Astrocyte (in vitro differentiated cells and primary cell): ENCODE results near the gene CERS3. TPM values are rescaled to one million over a fixed set of nuclear protein-coding genes. Genes with fewer than 3 reads are reported as not detected.

Experiments
- DNase-seq: peaks from one replicate; pipeline ENCODE4 v3.0.0-alpha.2; 2010; ENCODE audit warnings: low read depth
- FAIRE-seq: peaks from 2 replicates; lab custom pipeline; 2011; peaks lifted over from hg19 to GRCh38; lab: Jason Lieb, UNC
- H2AFZ ChIP-seq: 2 replicates; pipeline ENCODE4 v1.6.0; 2012; ENCODE audit warnings: low read depth, low read length, inconsistent platforms
- H3K27ac ChIP-seq: 2 replicates; pipeline ENCODE4 v1.5.1; 2011; ENCODE audit warnings: low read depth, low read length, inconsistent platforms
- H3K27me3 ChIP-seq: 2 replicates; pipeline ENCODE4 v1.6.0; 2011; ENCODE audit warnings: low read length, inconsistent platforms; ENCODE audit not compliant: insufficient read depth
- H3K36me3 ChIP-seq: 2 replicates; pipeline ENCODE4 v1.5.1; 2011; ENCODE audit warnings: low read length, inconsistent platforms; ENCODE audit not compliant: insufficient read depth
- H3K4me1 ChIP-seq: 2 replicates; pipeline ENCODE4 v1.5.1; 2011; ENCODE audit warnings: low read length, inconsistent platforms; ENCODE audit not compliant: insufficient read depth
- H3K4me2 ChIP-seq: 2 replicates; pipeline ENCODE4 v1.6.0; 2012; ENCODE audit warnings: low read length, inconsistent platforms
- H3K4me3 ChIP-seq: 2 replicates; pipeline ENCODE4 v1.5.1; 2011; ENCODE audit warnings: low read depth, mild to moderate bottlenecking, low read length, inconsistent platforms; ENCODE audit not compliant: insufficient read depth
- H3K79me2 ChIP-seq: 2 replicates; pipeline ENCODE4 v1.6.0; 2012; ENCODE audit warnings: mild to moderate bottlenecking, low read length, inconsistent platforms; ENCODE audit not compliant: insufficient read depth
- H3K9ac ChIP-seq: 2 replicates; pipeline ENCODE4 v1.6.0; 2012; ENCODE audit warnings: mild to moderate bottlenecking, low read length, inconsistent platforms
- H3K9me3 ChIP-seq: 2 replicates; pipeline ENCODE4 v1.5.1; 2012; ENCODE audit warnings: low read depth, mild to moderate bottlenecking, low read length, inconsistent platforms; ENCODE audit not compliant: insufficient read depth
- H4K20me1 ChIP-seq: 2 replicates; pipeline ENCODE4 v1.6.0; 2012; ENCODE audit warnings: low read length, inconsistent platforms; ENCODE audit not compliant: insufficient read depth
- H3K27ac Mint-ChIP-seq: one replicate; pipeline ENCODE4 v1.8.0; 2021; ENCODE audit warnings: mild to moderate bottlenecking, mixed read lengths; ENCODE audit not compliant: unreplicated experiment
- H3K27me3 Mint-ChIP-seq: one replicate; pipeline ENCODE4 v1.8.0; 2021; ENCODE audit warnings: low read depth, mixed read lengths; ENCODE audit not compliant: unreplicated experiment
- H3K36me3 Mint-ChIP-seq: one replicate; pipeline ENCODE4 v1.8.0; 2021; ENCODE audit warnings: low read depth, mixed read lengths; ENCODE audit not compliant: unreplicated experiment
- H3K4me1 Mint-ChIP-seq: one replicate; pipeline ENCODE4 v1.8.0; 2021; ENCODE audit warnings: low read depth, mixed read lengths; ENCODE audit not compliant: unreplicated experiment
- H3K4me3 Mint-ChIP-seq: one replicate; pipeline ENCODE4 v1.8.0; 2021; ENCODE audit warnings: mild to moderate bottlenecking, moderate library complexity, mixed read lengths; ENCODE audit not compliant: unreplicated experiment
- H3K9me3 Mint-ChIP-seq: one replicate; pipeline ENCODE4 v1.8.0; 2021; ENCODE audit warnings: mild to moderate bottlenecking, mixed read lengths; ENCODE audit not compliant: unreplicated experiment
- CTCF ChIP-seq: IDR thresholded peaks from 2 replicates; pipeline ENCODE4 v1.5.1; 2011; ENCODE audit warnings: low read depth, mild to moderate bottlenecking, inconsistent platforms, low read length, moderate library complexity; ENCODE audit not compliant: insufficient read depth
- EZH2 ChIP-seq: IDR thresholded peaks from 2 replicates; pipeline ENCODE4 v1.6.1; 2012; ENCODE audit warnings: mild to moderate bottlenecking, low read length, inconsistent platforms; ENCODE audit not compliant: insufficient read depth
- total RNA-seq: library from RNA; stranded (reverse); gene quantifications from 2 replicates; pipeline ENCODE4 v1.2.1, GENCODE V29; 2021

CERS3 gene
- total RNA-seq, 1 donor from 2014 or later, result not detected

GRCh38 chr15:100560323-100560722 lies 31.6 kb upstream of the CERS3 start:
- no peak overlapping the region for H3K27ac ChIP-seq
- no peak overlapping the region for H3K4me3 Mint-ChIP-seq
- no peaks in the 10 kb centered on the region for H3K36me3 Mint-ChIP-seq
- H4K20me1 ChIP-seq, result no peaks in the 10 kb centered on the region
- H3K9me3 ChIP-seq, result no peaks in the 10 kb centered on the region
- no peak overlapping the region for H3K27ac Mint-ChIP-seq
- H3K4me1 Mint-ChIP-seq, result no peaks in the 10 kb centered on the region
- peaks cover 6% of the 10 kb centered on the region for H3K9me3 Mint-ChIP-seq
- H3K4me3 ChIP-seq, result no peak overlapping the region
- no peaks in the 10 kb centered on the region for H3K79me2 ChIP-seq
- no peaks in the 10 kb centered on the region for H3K36me3 ChIP-seq
- no peak overlapping the region for H3K9ac ChIP-seq
- FAIRE-seq (no peak), DNase-seq (no peak)
- H2AFZ ChIP-seq, result no peak overlapping the region
- no peaks in the 10 kb centered on the region for H3K27me3 Mint-ChIP-seq
- H3K4me1 ChIP-seq, result no peaks in the 10 kb centered on the region
- H3K27me3 ChIP-seq, result no peaks in the 10 kb centered on the region
- no peak for TF ChIP-seq EZH2
- TF ChIP-seq CTCF, result no peak
- H3K4me2 ChIP-seq, result no peak overlapping the region

DNA sequence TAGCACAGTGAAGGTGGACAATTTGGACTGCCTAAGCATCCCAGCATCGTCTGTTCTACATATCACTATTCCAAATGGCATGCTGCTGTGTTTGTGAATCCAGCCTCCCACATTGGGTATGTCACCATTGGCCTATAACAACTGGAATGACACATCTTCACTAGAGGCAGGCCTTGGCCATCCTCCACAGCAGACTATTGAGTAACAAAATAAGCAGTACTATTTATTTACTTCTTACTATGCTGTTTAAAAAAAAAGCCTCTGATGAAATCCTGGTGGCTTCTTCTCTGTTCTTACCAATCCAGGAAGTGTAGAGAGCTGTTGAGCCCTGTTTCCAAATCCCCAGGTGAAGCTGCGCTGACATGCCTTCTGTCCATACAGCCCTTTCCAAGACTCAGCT lies 30.6 kb upstream of the CERS3 start:
- H3K4me1 ChIP-seq, result no peaks in the 10 kb centered on the region
- no peak overlapping the region for H2AFZ ChIP-seq
- no peak overlapping the region for H3K9ac ChIP-seq
- H3K4me3 Mint-ChIP-seq, result no peak overlapping the region
- H4K20me1 ChIP-seq, result no peaks in the 10 kb centered on the region
- H3K4me3 ChIP-seq, result no peak overlapping the region
- peaks cover 6% of the 10 kb centered on the region for H3K9me3 Mint-ChIP-seq
- no peaks in the 10 kb centered on the region for H3K4me1 Mint-ChIP-seq
- H3K27me3 ChIP-seq, result no peaks in the 10 kb centered on the region
- no peak overlapping the region for H3K27ac Mint-ChIP-seq
- FAIRE-seq (no peak), DNase-seq (peak; percentile 9)
- H3K36me3 ChIP-seq, result no peaks in the 10 kb centered on the region
- no peak overlapping the region for H3K4me2 ChIP-seq
- H3K27me3 Mint-ChIP-seq, result no peaks in the 10 kb centered on the region
- H3K9me3 ChIP-seq, result no peaks in the 10 kb centered on the region
- no peaks in the 10 kb centered on the region for H3K36me3 Mint-ChIP-seq
- no peak for TF ChIP-seq EZH2
- TF ChIP-seq CTCF, result no peak
- H3K79me2 ChIP-seq, result no peaks in the 10 kb centered on the region
- H3K27ac ChIP-seq, result no peak overlapping the region

DNA sequence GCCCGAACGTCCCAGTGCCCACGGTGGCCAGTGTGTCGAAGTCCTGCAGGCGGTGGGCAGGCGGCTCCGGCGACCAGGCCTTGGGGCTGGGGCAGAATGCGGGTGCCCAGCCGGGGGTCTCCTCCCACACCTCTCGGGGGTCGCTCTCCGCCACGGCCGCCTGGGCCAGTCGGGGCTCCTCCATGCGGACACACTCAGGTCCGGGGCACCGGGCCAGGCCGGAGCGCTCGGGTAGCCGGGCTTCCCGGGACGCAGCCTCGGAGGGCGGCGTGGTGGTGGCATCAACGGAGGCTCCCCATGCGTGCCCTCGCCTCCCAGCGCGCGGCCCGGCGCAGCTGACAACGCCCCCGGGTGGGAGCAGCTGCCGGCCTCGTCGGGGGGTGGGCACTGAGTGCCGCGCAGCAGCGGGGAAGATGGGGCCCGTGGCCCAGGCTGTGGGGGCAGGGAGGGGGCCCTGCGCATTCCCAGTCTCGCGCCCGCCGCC lies 30.1 kb upstream of the CERS3 start:
- Mint-ChIP-seq H3K36me3 (no peaks in the 10 kb centered on the region), H3K9me3 (peaks cover 10% of the 10 kb centered on the region), H3K4me3 (no peak overlapping the region), H3K27me3 (no peaks in the 10 kb centered on the region), H3K4me1 (no peaks in the 10 kb centered on the region), H3K27ac (no peak overlapping the region)
- Histone ChIP-seq H3K4me1 (no peaks in the 10 kb centered on the region), H2AFZ (no peak overlapping the region), H4K20me1 (no peaks in the 10 kb centered on the region), H3K4me3 (no peak overlapping the region), H3K79me2 (no peaks in the 10 kb centered on the region), H3K9me3 (no peaks in the 10 kb centered on the region), H3K27me3 (no peaks in the 10 kb centered on the region), H3K36me3 (no peaks in the 10 kb centered on the region), H3K27ac (no peak overlapping the region), H3K4me2 (no peak overlapping the region), H3K9ac (no peak overlapping the region)
- no peak for DNase-seq
- no peak for FAIRE-seq
- TF ChIP-seq CTCF (no peak), EZH2 (no peak)
